IMR-90 (cell line): ENCODE data around the gene SRPK2. TPM values are rescaled to one million over a fixed set of nuclear protein-coding genes. Genes with fewer than 3 reads are reported as not detected.

Experiments
- ATAC-seq: fragments of 200-7000 bp; cut with Tn5 transposase; 2 replicates; pipeline ENCODE4 v1.9.1; 2020; ENCODE audit warnings: low read depth, mild to moderate bottlenecking, moderate library complexity
- BruUV-seq: library from RNA; stranded (reverse); fragments of 400-500 nt; replicated peaks from 2 replicates; lab custom pipeline; 2021; lab: Mats Ljungman, UMichigan
- CTCF ChIA-PET: fragments of 300-600 bp; formaldehyde crosslinking; extraction: SDS; loops from one replicate; lab custom pipeline; 2021; ENCODE audit warnings: antibody characterized with exemption; lab: Yijun Ruan, JAX
- POLR2A ChIA-PET: fragments of 300-600 bp; sonication (Branson Sonifier 250); formaldehyde crosslinking; loops from one replicate; lab custom pipeline; 2022; ENCODE audit warnings: antibody characterized with exemption; ENCODE audit not compliant: unreplicated experiment; lab: Charles Lee
- DNase-seq: peaks from one replicate; pipeline ENCODE4 v3.0.0; 2013
- H2AFZ ChIP-seq: replicated peaks from 2 replicates; pipeline ENCODE3; 2013; ENCODE audit warnings: low read length, mild to moderate bottlenecking; ENCODE audit not compliant: poor library complexity
- H2AK5ac ChIP-seq: 2 replicates; pipeline ENCODE4 v1.6.1; 2013; ENCODE audit warnings: low read depth, low read length, inconsistent platforms
- H2AK9ac ChIP-seq: replicated peaks from 2 replicates; pipeline ENCODE3; 2013; ENCODE audit warnings: mild to moderate bottlenecking, low read depth, low read length, moderate library complexity; ENCODE audit not compliant: poor library complexity
- H2BK120ac ChIP-seq: 2 replicates; pipeline ENCODE4 v1.6.1; 2013; ENCODE audit warnings: low read depth, low read length, inconsistent platforms
- H2BK15ac ChIP-seq: 3 replicates; pipeline ENCODE4 v1.6.1; 2013; ENCODE audit warnings: low read depth, low read length, inconsistent platforms
- H2BK20ac ChIP-seq: 2 replicates; pipeline ENCODE4 v1.6.1; 2013; ENCODE audit warnings: low read depth, mild to moderate bottlenecking, inconsistent platforms, low read length, moderate library complexity
- H2BK5ac ChIP-seq: 2 replicates; pipeline ENCODE4 v1.6.1; 2013; ENCODE audit warnings: mild to moderate bottlenecking, low read depth, low read length, inconsistent platforms; ENCODE audit not compliant: poor library complexity, severe bottlenecking
- H3K14ac ChIP-seq: replicated peaks from 2 replicates; pipeline ENCODE4 v1.6.1; 2013; ENCODE audit warnings: low read depth, low read length, inconsistent platforms
- H3K18ac ChIP-seq: 2 replicates; pipeline ENCODE4 v1.6.1; 2013; ENCODE audit warnings: low read depth, low read length, control low read depth
- H3K23ac ChIP-seq: 2 replicates; pipeline ENCODE4 v1.6.1; 2013; ENCODE audit warnings: low read depth, low read length, inconsistent platforms
- H3K27ac ChIP-seq: 2 replicates; pipeline ENCODE4 v1.5.1; 2013; ENCODE audit warnings: mild to moderate bottlenecking, control low read depth, low read length; ENCODE audit not compliant: insufficient read depth
- H3K27me3 ChIP-seq: 2 replicates; pipeline ENCODE4 v1.6.1; 2013; ENCODE audit warnings: low read length; ENCODE audit not compliant: control insufficient read depth, insufficient read depth
- H3K36me3 ChIP-seq: 2 replicates; pipeline ENCODE4 v1.6.1; 2013; ENCODE audit warnings: low read length, mixed read lengths; ENCODE audit not compliant: control insufficient read depth, insufficient read depth
- H3K4ac ChIP-seq: 2 replicates; pipeline ENCODE4 v1.6.1; 2013; ENCODE audit warnings: low read depth, low read length, inconsistent platforms
- H3K4me1 ChIP-seq: 2 replicates; pipeline ENCODE4 v1.6.1; 2013; ENCODE audit warnings: low read length, mixed read lengths; ENCODE audit not compliant: control insufficient read depth, insufficient read depth
- H3K4me2 ChIP-seq: 2 replicates; pipeline ENCODE4 v1.6.1; 2013; ENCODE audit warnings: low read depth, mild to moderate bottlenecking, control low read depth, low read length, moderate library complexity
- H3K4me3 ChIP-seq: 2 replicates; pipeline ENCODE4 v1.5.1; 2013; ENCODE audit warnings: low read depth, mild to moderate bottlenecking, control low read depth, low read length, moderate library complexity; ENCODE audit not compliant: insufficient read depth
- H3K56ac ChIP-seq: 2 replicates; pipeline ENCODE4 v1.6.1; 2013; ENCODE audit warnings: low read length, inconsistent platforms; ENCODE audit not compliant: insufficient read depth; ENCODE audit errors: extremely low read depth
- H3K79me1 ChIP-seq, 2 experiments: 2 replicates each; pipeline ENCODE4 v1.6.1; 2013; ENCODE audit warnings: low read length in 2 of 2, inconsistent platforms in 1 of 2, low read depth in 1 of 2
- H3K9ac ChIP-seq: 2 replicates; pipeline ENCODE4 v1.6.1; 2013; ENCODE audit warnings: low read depth, low read length, control low read depth
- H3K9me1 ChIP-seq: 2 replicates; pipeline ENCODE4 v1.6.1; 2013; ENCODE audit warnings: low read length, inconsistent platforms; ENCODE audit not compliant: insufficient read depth
- H3K9me3 ChIP-seq: 2 replicates; pipeline ENCODE4 v1.6.1; 2013; ENCODE audit warnings: low read length; ENCODE audit not compliant: control insufficient read depth, insufficient read depth
- H4K20me1 ChIP-seq: 2 replicates; pipeline ENCODE4 v1.6.1; 2013; ENCODE audit warnings: low read length, inconsistent platforms; ENCODE audit not compliant: insufficient read depth
- H4K5ac ChIP-seq: 2 replicates; pipeline ENCODE4 v1.6.1; 2013; ENCODE audit warnings: mild to moderate bottlenecking, low read depth, low read length, control low read depth
- H4K8ac ChIP-seq, 2 experiments: 2 replicates each; pipeline ENCODE4 v1.6.1; 2013; ENCODE audit warnings: low read depth in 2 of 2, low read length in 2 of 2, control low read depth in 1 of 2, inconsistent platforms in 1 of 2
- H4K91ac ChIP-seq: 2 replicates; pipeline ENCODE4 v1.6.1; 2013; ENCODE audit warnings: low read depth, low read length, inconsistent platforms; ENCODE audit not compliant: insufficient read depth
- BHLHE40 ChIP-seq: fragments of 150-350 bp; IDR thresholded peaks from 2 replicates; pipeline ENCODE4 v1.6.1; 2016; ENCODE audit warnings: mild to moderate bottlenecking, low read depth, low read length
- CEBPB ChIP-seq: IDR thresholded peaks from 2 replicates; pipeline ENCODE4 v1.6.1; 2012; ENCODE audit warnings: low read depth, low read length, improper control_type of control experiment
- CHD1 ChIP-seq: IDR thresholded peaks from 2 replicates; pipeline ENCODE4 v1.6.1; 2012; ENCODE audit warnings: low read depth, low read length, improper control_type of control experiment
- FOS ChIP-seq: fragments of 150-350 bp; IDR thresholded peaks from 2 replicates; pipeline ENCODE4 v1.6.1; 2016; ENCODE audit warnings: low read depth, low read length
- MAFK ChIP-seq: IDR thresholded peaks from 2 replicates; pipeline ENCODE4 v1.6.1; 2012; ENCODE audit warnings: low read depth, low read length, improper control_type of control experiment
- MAZ ChIP-seq: IDR thresholded peaks from 2 replicates; pipeline ENCODE4 v1.6.1; 2012; ENCODE audit warnings: low read depth, mild to moderate bottlenecking, low read length, improper control_type of control experiment, moderate library complexity, borderline replicate concordance
- MXI1 ChIP-seq: IDR thresholded peaks from 2 replicates; pipeline ENCODE4 v1.6.1; 2012; ENCODE audit warnings: low read depth, mild to moderate bottlenecking, low read length, moderate library complexity, borderline replicate concordance
- RAD21 ChIP-seq: IDR thresholded peaks from 2 replicates; pipeline ENCODE4 v1.6.1; 2012; ENCODE audit warnings: low read length, improper control_type of control experiment
- SMC3 ChIP-seq: fragments of 150-350 bp; IDR thresholded peaks from 2 replicates; pipeline ENCODE4 v1.6.1; 2016; ENCODE audit warnings: low read depth, mild to moderate bottlenecking, antibody characterized with exemption, low read length, moderate library complexity
- WGBS, 2 experiments: methylation state at CpG; one replicate each; pipeline versions ENCODE4 v1.1.5 to v1.1.7; 2013; ENCODE audit warnings: missing lambda C conversion rate in 2 of 2; ENCODE audit not compliant: insufficient read length in 1 of 2; ENCODE audit errors: extremely low coverage in 2 of 2; 5-methylcytosine and 5-hydroxymethylcytosine counted together
- dilution Hi-C: fragments of 300-500 bp; cut with HindIII; formaldehyde crosslinking; loops from one replicate; pipeline ENCODE4 v1.14.3; 2018; ENCODE audit warnings: low sequenced_read_pairs; ENCODE audit not compliant: unreplicated experiment
- in situ Hi-C: fragments of 300-500 bp; cut with MboI; formaldehyde crosslinking; loops from 3 replicates; pipeline ENCODE4 v1.14.3; 2019; ENCODE audit warnings: low sequenced_read_pairs, inconsistent platforms, mixed read lengths
- intact Hi-C: fragments of 100-400 bp; cut with micrococcal nuclease; formaldehyde crosslinking; loops from 2 replicates; pipeline ENCODE4 v1.10.0; 2022
- polyA plus RNA-seq, 3 experiments: library from polyadenylated mRNA; depleted of rRNA; stranded (reverse); fragments of >200 nt; gene quantifications; 2 replicates each; pipeline ENCODE4 v1.2.3, GENCODE V29; 2012; ENCODE audit warnings: low replicate concordance in 1 of 3
- total RNA-seq: library from RNA; depleted of rRNA; stranded (reverse); fragments of >200 nt; gene quantifications from 2 replicates; pipeline ENCODE4 v1.2.3, GENCODE V29; 2012
- TF ChIP-seq, protein P1 (sequence below): fragments of 150-350 bp; IDR thresholded peaks from 2 replicates; pipeline ENCODE4 v1.6.1; 2016; ENCODE audit warnings: low read depth, mild to moderate bottlenecking, low read length, moderate library complexity, borderline replicate concordance
- TF ChIP-seq, protein P2 (sequence below): fragments of 150-350 bp; IDR thresholded peaks from 2 replicates; pipeline ENCODE4 v1.6.1; 2017; ENCODE audit warnings: mild to moderate bottlenecking, antibody characterized with exemption, low read length, low read depth
- TF ChIP-seq, protein P3 (sequence below): conservative IDR thresholded peaks from 2 replicates; pipeline ENCODE4 v1.5.1; 2012; ENCODE audit warnings: mild to moderate bottlenecking, low read depth, low read length, improper control_type of control experiment

Gene SRPK2
- total and polyA plus RNA-seq, 2 of the 4 experiments (the other 2 are of a cell fraction) = 13.2 to 33.0 TPM

DNA sequence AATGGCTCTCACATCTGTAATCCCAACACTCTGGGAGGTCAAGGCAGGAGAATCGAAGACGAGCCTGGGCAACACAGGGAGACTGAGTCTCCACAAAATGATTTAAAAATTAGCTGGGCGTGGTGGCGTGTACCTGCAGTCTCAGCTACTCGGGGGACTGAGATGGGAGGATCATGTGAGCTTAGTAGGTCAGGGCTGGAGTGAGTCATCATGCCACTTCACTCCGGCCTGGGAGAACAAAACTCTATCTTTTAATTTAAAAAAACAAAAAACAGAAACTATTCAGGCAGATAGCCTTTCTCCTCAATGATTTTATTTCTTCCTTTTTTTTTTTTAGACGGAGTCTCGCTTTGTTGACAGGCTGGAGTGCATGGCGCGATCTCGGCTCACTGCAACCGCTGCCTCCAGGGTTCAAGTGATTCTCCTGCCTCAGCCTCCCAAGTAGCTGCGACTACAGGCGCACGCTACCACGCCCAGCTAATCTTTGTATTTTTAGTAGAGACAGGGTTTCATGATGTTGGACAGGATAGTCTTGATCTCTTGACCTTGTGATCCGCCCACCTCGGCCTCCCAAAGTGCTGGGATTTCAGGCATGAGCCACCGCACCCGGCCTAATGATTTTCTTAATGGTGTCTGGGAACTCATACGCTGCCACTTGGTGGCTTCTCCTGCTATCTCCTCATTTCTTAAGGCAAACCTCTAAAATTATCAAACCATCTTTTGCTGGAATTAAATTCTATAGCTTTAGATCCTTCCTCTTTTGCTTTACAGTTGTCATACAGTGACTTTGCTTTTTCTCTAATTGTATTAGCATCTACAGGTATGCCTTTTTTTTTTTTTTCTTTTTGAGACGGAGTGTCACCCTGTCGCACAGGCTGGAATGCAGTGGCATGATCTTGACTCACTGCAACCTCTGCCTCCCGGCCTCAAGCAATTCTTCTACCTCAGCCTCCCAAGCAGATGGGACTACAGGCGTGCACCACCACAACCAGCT is 22.9 kb downstream of the SRPK2 start (continued):
- TF ChIP-seq CHD1 (no peak), FOS (no peak)

DNA sequence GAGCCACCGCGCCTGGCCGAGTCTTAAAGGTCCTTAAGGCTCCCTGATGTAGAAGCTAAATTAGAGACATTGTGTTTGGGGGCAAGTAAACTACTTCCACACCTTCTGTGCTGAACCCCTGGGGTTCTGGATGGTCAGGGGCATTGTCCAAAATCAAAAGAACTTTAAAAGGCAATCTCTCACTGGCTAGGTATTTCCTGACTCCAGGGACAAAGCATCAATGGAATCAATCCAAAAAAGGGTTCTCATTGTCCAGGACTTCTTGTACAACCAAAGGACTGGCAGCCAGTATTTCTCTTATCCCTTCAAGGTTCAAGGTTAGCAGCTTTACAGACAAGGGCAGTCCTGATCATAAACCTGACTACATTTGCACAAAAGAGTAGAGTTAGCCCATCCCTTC is 24.0 kb downstream of the SRPK2 start:
- no peak overlapping the region for H3K56ac ChIP-seq
- H3K4me1 ChIP-seq = no peaks in the 10 kb centered on the region
- WGBS, 2 experiments = no CpG with 5 or more reads among the region's 3 CpGs
- H4K20me1 ChIP-seq = peaks cover 41% of the 10 kb centered on the region
- no peak overlapping the region for H2AK9ac ChIP-seq
- H2AK5ac ChIP-seq = no peak overlapping the region
- no peak overlapping the region for H2BK120ac ChIP-seq
- H3K18ac ChIP-seq = no peak overlapping the region
- no peak overlapping the region for H2BK5ac ChIP-seq
- ChIA-PET CTCF (no interaction called here), POLR2A (no interaction called here)
- no peak overlapping the region for H4K5ac ChIP-seq
- no peak overlapping the region for H3K23ac ChIP-seq
- H2AFZ ChIP-seq = no peak overlapping the region
- H3K79me1 ChIP-seq = peaks cover 14 to 48% of the 10 kb centered on the region in 2 experiments
- H3K9me1 ChIP-seq = peaks cover 12% of the 10 kb centered on the region; the same call in 1 of the 2 replicates
- no peak overlapping the region for H3K4me2 ChIP-seq
- no peak overlapping the region for H3K9ac ChIP-seq
- no peak overlapping the region for H2BK20ac ChIP-seq
- H3K27ac ChIP-seq = no peak overlapping the region
- H3K27me3 ChIP-seq = no peaks in the 10 kb centered on the region
- H3K4ac ChIP-seq = no peak overlapping the region
- in situ Hi-C loops = no loop called here
- H3K14ac ChIP-seq = no peak overlapping the region
- no peaks in the 10 kb centered on the region; the same call in 1 of the 2 replicates for H3K36me3 ChIP-seq
- H4K91ac ChIP-seq = no peak overlapping the region
- ATAC-seq (no peak), DNase-seq (no peak)
- BruUV-seq = no TSS peak
- intact Hi-C loops = no loop called here
- no peak overlapping the region for H4K8ac ChIP-seq
- H3K4me3 ChIP-seq = no peak overlapping the region
- dilution Hi-C loops = no loop called here
- H3K9me3 ChIP-seq = no peaks in the 10 kb centered on the region
- no peak overlapping the region for H2BK15ac ChIP-seq
- TF ChIP-seq MXI1 = no peak
- TF ChIP-seq, protein P1, sequence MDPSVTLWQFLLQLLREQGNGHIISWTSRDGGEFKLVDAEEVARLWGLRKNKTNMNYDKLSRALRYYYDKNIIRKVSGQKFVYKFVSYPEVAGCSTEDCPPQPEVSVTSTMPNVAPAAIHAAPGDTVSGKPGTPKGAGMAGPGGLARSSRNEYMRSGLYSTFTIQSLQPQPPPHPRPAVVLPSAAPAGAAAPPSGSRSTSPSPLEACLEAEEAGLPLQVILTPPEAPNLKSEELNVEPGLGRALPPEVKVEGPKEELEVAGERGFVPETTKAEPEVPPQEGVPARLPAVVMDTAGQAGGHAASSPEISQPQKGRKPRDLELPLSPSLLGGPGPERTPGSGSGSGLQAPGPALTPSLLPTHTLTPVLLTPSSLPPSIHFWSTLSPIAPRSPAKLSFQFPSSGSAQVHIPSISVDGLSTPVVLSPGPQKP = no peak
- no peak for TF ChIP-seq RAD21
- TF ChIP-seq MAZ = no peak
- TF ChIP-seq, protein P2, sequence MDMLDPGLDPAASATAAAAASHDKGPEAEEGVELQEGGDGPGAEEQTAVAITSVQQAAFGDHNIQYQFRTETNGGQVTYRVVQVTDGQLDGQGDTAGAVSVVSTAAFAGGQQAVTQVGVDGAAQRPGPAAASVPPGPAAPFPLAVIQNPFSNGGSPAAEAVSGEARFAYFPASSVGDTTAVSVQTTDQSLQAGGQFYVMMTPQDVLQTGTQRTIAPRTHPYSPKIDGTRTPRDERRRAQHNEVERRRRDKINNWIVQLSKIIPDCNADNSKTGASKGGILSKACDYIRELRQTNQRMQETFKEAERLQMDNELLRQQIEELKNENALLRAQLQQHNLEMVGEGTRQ = no peak
- TF ChIP-seq, protein P3, sequence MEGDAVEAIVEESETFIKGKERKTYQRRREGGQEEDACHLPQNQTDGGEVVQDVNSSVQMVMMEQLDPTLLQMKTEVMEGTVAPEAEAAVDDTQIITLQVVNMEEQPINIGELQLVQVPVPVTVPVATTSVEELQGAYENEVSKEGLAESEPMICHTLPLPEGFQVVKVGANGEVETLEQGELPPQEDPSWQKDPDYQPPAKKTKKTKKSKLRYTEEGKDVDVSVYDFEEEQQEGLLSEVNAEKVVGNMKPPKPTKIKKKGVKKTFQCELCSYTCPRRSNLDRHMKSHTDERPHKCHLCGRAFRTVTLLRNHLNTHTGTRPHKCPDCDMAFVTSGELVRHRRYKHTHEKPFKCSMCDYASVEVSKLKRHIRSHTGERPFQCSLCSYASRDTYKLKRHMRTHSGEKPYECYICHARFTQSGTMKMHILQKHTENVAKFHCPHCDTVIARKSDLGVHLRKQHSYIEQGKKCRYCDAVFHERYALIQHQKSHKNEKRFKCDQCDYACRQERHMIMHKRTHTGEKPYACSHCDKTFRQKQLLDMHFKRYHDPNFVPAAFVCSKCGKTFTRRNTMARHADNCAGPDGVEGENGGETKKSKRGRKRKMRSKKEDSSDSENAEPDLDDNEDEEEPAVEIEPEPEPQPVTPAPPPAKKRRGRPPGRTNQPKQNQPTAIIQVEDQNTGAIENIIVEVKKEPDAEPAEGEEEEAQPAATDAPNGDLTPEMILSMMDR = no peak
- no peak for TF ChIP-seq BHLHE40
- TF ChIP-seq MAFK = no peak
- TF ChIP-seq CEBPB = no peak
- no peak for TF ChIP-seq SMC3
